IMR-90 (cell line): ENCODE data around the gene MRS2.

Experiments used
- CEBPB ChIP-seq: IDR thresholded peaks from 2 replicates; pipeline ENCODE4 v1.6.1; 2012; ENCODE audit warnings: low read depth, low read length, improper control_type of control experiment
- CTCF ChIP-seq: conservative IDR thresholded peaks from 2 replicates; pipeline ENCODE4 v1.5.1; 2012; ENCODE audit warnings: mild to moderate bottlenecking, low read depth, low read length, improper control_type of control experiment
- POLR2A ChIP-seq: IDR thresholded peaks from 2 replicates; pipeline ENCODE4 v1.6.1; 2012; ENCODE audit warnings: mild to moderate bottlenecking, low read depth, low read length
- USF2 ChIP-seq: fragments of 150-350 bp; IDR thresholded peaks from 2 replicates; pipeline ENCODE4 v1.6.1; 2017; ENCODE audit warnings: mild to moderate bottlenecking, antibody characterized with exemption, low read length, low read depth

GRCh38 chr6:24412294-24412693, 9.6 kb downstream of the MRS2 start:
- TF ChIP-seq CTCF: no peak
- no peak for TF ChIP-seq USF2
- no peak for TF ChIP-seq CEBPB
- no peak for TF ChIP-seq POLR2A
